GM23338 (cell line): ENCODE data around the gene LRBA.

Experiments
- CREB1 ChIP-seq: fragments of 250-450 bp; sonication (Bioruptor Pico); IDR thresholded peaks from 2 replicates; pipeline ENCODE4 v1.5.0; 2020; ENCODE audit warnings: low read depth, mild to moderate bottlenecking, moderate library complexity
- ETS1 ChIP-seq: IDR thresholded peaks from 2 replicates; pipeline ENCODE4 v1.6.1; 2016; ENCODE audit warnings: antibody characterized with exemption
- EZH2 ChIP-seq: fragments of 200-600 bp; sonication (generic); IDR thresholded peaks from one replicate; pipeline ENCODE4 v1.8.0; 2017; ENCODE audit warnings: antibody characterized with exemption, mild to moderate bottlenecking, low read depth; ENCODE audit not compliant: unreplicated experiment
- EZH2phosphoT487 ChIP-seq: fragments of 200-600 bp; sonication (generic); IDR thresholded peaks from one replicate; pipeline ENCODE4 v1.8.1; 2018; ENCODE audit warnings: antibody characterized with exemption; ENCODE audit not compliant: unreplicated experiment
- JUNB ChIP-seq: IDR thresholded peaks from one replicate; pipeline ENCODE4 v1.6.1; 2016; ENCODE audit warnings: antibody characterized with exemption; ENCODE audit not compliant: unreplicated experiment
- NANOG ChIP-seq: IDR thresholded peaks from 2 replicates; pipeline ENCODE4 v1.6.1; 2016; ENCODE audit warnings: antibody characterized with exemption, borderline replicate concordance
- POLR2AphosphoS5 ChIP-seq: IDR thresholded peaks from 2 replicates; pipeline ENCODE4 v1.6.1; 2016; ENCODE audit warnings: antibody characterized with exemption, low read depth
- STAT1 ChIP-seq: IDR thresholded peaks from one replicate; pipeline ENCODE4 v1.6.1; 2016; ENCODE audit warnings: antibody characterized with exemption; ENCODE audit not compliant: unreplicated experiment
- ZNF331 ChIP-seq: fragments of 250-450 bp; sonication (Bioruptor Pico); IDR thresholded peaks from 2 replicates; pipeline ENCODE4 v1.5.0; 2020; ENCODE audit warnings: low read depth, mild to moderate bottlenecking, moderate library complexity
- ZNF462 ChIP-seq: fragments of 250-450 bp; sonication (Bioruptor Pico); IDR thresholded peaks from 2 replicates; pipeline ENCODE4 v1.5.0; 2020; ENCODE audit warnings: mild to moderate bottlenecking, moderate library complexity
- TF ChIP-seq, protein P1 (sequence below), 2 experiments: fragments of 200-600 bp in 1 of 2; sonication (generic) in 1 of 2; conservative IDR thresholded peaks; 2 replicates each; pipeline versions ENCODE4 v1.5.1 to v1.6.1; 2016 to 2017; ENCODE audit warnings: antibody characterized with exemption in 2 of 2, low read depth in 2 of 2, mild to moderate bottlenecking in 2 of 2, moderate library complexity in 1 of 2
- TF ChIP-seq, protein P2 (sequence below): IDR thresholded peaks from one replicate; pipeline ENCODE4 v1.6.1; 2018; ENCODE audit warnings: antibody characterized with exemption; ENCODE audit not compliant: unreplicated experiment

- TF ChIP-seq, protein P1, sequence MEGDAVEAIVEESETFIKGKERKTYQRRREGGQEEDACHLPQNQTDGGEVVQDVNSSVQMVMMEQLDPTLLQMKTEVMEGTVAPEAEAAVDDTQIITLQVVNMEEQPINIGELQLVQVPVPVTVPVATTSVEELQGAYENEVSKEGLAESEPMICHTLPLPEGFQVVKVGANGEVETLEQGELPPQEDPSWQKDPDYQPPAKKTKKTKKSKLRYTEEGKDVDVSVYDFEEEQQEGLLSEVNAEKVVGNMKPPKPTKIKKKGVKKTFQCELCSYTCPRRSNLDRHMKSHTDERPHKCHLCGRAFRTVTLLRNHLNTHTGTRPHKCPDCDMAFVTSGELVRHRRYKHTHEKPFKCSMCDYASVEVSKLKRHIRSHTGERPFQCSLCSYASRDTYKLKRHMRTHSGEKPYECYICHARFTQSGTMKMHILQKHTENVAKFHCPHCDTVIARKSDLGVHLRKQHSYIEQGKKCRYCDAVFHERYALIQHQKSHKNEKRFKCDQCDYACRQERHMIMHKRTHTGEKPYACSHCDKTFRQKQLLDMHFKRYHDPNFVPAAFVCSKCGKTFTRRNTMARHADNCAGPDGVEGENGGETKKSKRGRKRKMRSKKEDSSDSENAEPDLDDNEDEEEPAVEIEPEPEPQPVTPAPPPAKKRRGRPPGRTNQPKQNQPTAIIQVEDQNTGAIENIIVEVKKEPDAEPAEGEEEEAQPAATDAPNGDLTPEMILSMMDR (conservative IDR thresholded peaks at IDR 0.05; ENCODE audit: low read depth in 2 of 2) = no peak
- no peak for TF ChIP-seq CREB1 (CRISPR knock-in tag)
- no peak for TF ChIP-seq JUNB
- no peak for TF ChIP-seq EZH2
- TF ChIP-seq POLR2AphosphoS5 = no peak
- TF ChIP-seq EZH2phosphoT487 = no peak
- TF ChIP-seq, protein P2, sequence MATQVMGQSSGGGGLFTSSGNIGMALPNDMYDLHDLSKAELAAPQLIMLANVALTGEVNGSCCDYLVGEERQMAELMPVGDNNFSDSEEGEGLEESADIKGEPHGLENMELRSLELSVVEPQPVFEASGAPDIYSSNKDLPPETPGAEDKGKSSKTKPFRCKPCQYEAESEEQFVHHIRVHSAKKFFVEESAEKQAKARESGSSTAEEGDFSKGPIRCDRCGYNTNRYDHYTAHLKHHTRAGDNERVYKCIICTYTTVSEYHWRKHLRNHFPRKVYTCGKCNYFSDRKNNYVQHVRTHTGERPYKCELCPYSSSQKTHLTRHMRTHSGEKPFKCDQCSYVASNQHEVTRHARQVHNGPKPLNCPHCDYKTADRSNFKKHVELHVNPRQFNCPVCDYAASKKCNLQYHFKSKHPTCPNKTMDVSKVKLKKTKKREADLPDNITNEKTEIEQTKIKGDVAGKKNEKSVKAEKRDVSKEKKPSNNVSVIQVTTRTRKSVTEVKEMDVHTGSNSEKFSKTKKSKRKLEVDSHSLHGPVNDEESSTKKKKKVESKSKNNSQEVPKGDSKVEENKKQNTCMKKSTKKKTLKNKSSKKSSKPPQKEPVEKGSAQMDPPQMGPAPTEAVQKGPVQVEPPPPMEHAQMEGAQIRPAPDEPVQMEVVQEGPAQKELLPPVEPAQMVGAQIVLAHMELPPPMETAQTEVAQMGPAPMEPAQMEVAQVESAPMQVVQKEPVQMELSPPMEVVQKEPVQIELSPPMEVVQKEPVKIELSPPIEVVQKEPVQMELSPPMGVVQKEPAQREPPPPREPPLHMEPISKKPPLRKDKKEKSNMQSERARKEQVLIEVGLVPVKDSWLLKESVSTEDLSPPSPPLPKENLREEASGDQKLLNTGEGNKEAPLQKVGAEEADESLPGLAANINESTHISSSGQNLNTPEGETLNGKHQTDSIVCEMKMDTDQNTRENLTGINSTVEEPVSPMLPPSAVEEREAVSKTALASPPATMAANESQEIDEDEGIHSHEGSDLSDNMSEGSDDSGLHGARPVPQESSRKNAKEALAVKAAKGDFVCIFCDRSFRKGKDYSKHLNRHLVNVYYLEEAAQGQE = no peak
- TF ChIP-seq ETS1 = no peak
- TF ChIP-seq STAT1 = no peak
- TF ChIP-seq ZNF331 (CRISPR knock-in tag) = no peak
- no peak for TF ChIP-seq NANOG
- no peak for TF ChIP-seq ZNF462 (CRISPR knock-in tag)
Observed at GRCh38 chr4:150817804-150818528, 197.1 kb downstream of the LRBA start.
